Panc1 (cell line): Measurements from ENCODE around the gene ENOX1.

Source experiments
- POLR2AphosphoS5 ChIP-seq: IDR thresholded peaks from 2 replicates; pipeline ENCODE4 v1.6.1; 2012; ENCODE audit warnings: mild to moderate bottlenecking, low read depth, low read length, moderate library complexity
- SIN3A ChIP-seq: IDR thresholded peaks from 2 replicates; pipeline ENCODE4 v1.6.1; 2012; ENCODE audit warnings: low read depth, mild to moderate bottlenecking, low read length, moderate library complexity, borderline replicate concordance; ENCODE audit not compliant: insufficient read depth
- TCF7L2 ChIP-seq: IDR thresholded peaks from 2 replicates; pipeline ENCODE4 v1.6.1; 2011; ENCODE audit warnings: mild to moderate bottlenecking, low read depth, low read length, inconsistent platforms
- TF ChIP-seq, protein P1 (sequence below): fragments of 450-650 bp; IDR thresholded peaks from 2 replicates; pipeline ENCODE4 v1.5.1; 2017; ENCODE audit warnings: mild to moderate bottlenecking

DNA sequence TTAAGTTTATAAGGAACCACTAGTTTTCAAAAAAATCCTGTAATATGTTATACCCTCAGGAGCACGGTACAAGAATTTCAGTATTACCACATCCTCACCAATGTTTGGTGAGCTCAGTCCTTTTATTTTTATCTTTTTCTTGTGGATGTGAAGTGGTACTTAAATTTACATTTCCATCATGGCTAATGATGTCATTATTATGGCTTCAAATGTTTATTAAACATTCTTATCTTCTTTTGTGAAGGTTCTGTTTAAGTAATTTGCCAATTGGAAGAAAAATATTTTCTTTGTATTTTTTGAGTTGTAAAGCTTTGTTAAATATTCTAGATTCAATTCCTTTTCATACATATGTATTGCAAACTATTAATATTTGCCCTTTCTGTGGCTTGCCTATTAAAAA is 291.0 kb downstream of the ENOX1 start:
- TF ChIP-seq, protein P1, sequence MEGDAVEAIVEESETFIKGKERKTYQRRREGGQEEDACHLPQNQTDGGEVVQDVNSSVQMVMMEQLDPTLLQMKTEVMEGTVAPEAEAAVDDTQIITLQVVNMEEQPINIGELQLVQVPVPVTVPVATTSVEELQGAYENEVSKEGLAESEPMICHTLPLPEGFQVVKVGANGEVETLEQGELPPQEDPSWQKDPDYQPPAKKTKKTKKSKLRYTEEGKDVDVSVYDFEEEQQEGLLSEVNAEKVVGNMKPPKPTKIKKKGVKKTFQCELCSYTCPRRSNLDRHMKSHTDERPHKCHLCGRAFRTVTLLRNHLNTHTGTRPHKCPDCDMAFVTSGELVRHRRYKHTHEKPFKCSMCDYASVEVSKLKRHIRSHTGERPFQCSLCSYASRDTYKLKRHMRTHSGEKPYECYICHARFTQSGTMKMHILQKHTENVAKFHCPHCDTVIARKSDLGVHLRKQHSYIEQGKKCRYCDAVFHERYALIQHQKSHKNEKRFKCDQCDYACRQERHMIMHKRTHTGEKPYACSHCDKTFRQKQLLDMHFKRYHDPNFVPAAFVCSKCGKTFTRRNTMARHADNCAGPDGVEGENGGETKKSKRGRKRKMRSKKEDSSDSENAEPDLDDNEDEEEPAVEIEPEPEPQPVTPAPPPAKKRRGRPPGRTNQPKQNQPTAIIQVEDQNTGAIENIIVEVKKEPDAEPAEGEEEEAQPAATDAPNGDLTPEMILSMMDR = no peak
- no peak for TF ChIP-seq POLR2AphosphoS5
- no peak for TF ChIP-seq SIN3A
- no peak for TF ChIP-seq TCF7L2
